ENCODE measurements around the gene P3R3URF. TPM values are rescaled to one million over a fixed set of nuclear protein-coding genes. Genes with fewer than 3 reads are reported as not detected.

The P3R3URF gene
- total RNA-seq, 2 donors from 2014 or later, result not detected

- Histone ChIP-seq H3K9ac (ENCODE audit: extremely low read depth, low read length, poor library complexity, severe bottlenecking) (no peak overlapping the region), H3K27me3 (ENCODE audit: control insufficient read depth, insufficient read depth, low read length, poor library complexity, severe bottlenecking) (no peaks in the 10 kb centered on the region), H3K9me3 (ENCODE audit: control insufficient read depth, low read length) (no peaks in the 10 kb centered on the region), H3K4me1 (ENCODE audit: control insufficient read depth, insufficient read depth, low read length) (no peaks in the 10 kb centered on the region), H3K27ac (ENCODE audit: low read depth, low read length) (no peak overlapping the region), H3K4me3 (ENCODE audit: low read length) (no peak overlapping the region), H3K36me3 (ENCODE audit: control insufficient read depth, insufficient read depth, low read length) (no peaks in the 10 kb centered on the region)
- no peak for TF ChIP-seq CTCF (conservative IDR thresholded peaks at IDR 0.05)
- WGBS, 2 experiments (ENCODE audit: insufficient coverage in 1 of 2, insufficient read length in 1 of 2), result 45% methylated on average over 3 of the region's 4 CpGs; no CpG with 5 or more reads in 1 of the 2 experiments
- Mint-ChIP-seq H3K4me1 (no peaks in the 10 kb centered on the region), H3K36me3 (ENCODE audit: low read depth) (no peaks in the 10 kb centered on the region), H3K4me3 (no peak overlapping the region), H3K27ac (no peak overlapping the region), H3K27me3 (ENCODE audit: insufficient read depth) (peaks cover 22% of the 10 kb centered on the region), H3K9me3 (no peaks in the 10 kb centered on the region)
- peak; percentile 59 for DNase-seq
Observed at GRCh38 chr1:46173361-46173856, 2.9 kb downstream of the P3R3URF start.

GRCh38 chr1:46172321-46172720 is 4.0 kb downstream of the P3R3URF start:
- Mint-ChIP-seq H3K4me3 (no peak overlapping the region), H3K36me3 (ENCODE audit: low read depth) (no peaks in the 10 kb centered on the region), H3K27ac (no peak overlapping the region), H3K9me3 (no peaks in the 10 kb centered on the region), H3K27me3 (ENCODE audit: insufficient read depth) (peaks cover 33% of the 10 kb centered on the region), H3K4me1 (no peaks in the 10 kb centered on the region)
- 90 to 92% methylated on average over 4 of the region's 4 CpGs for WGBS, 2 experiments (ENCODE audit: insufficient coverage in 1 of 2, insufficient read length in 1 of 2)
- Histone ChIP-seq H3K4me3 (ENCODE audit: low read length) (no peak overlapping the region), H3K27me3 (ENCODE audit: control insufficient read depth, insufficient read depth, low read length, poor library complexity, severe bottlenecking) (no peaks in the 10 kb centered on the region), H3K4me1 (ENCODE audit: control insufficient read depth, insufficient read depth, low read length) (no peaks in the 10 kb centered on the region), H3K36me3 (ENCODE audit: control insufficient read depth, insufficient read depth, low read length) (no peaks in the 10 kb centered on the region), H3K27ac (ENCODE audit: low read depth, low read length) (no peak overlapping the region), H3K9me3 (ENCODE audit: control insufficient read depth, low read length) (no peaks in the 10 kb centered on the region), H3K9ac (ENCODE audit: extremely low read depth, low read length, poor library complexity, severe bottlenecking) (no peak overlapping the region)
- DNase-seq, result no peak
- no peak for TF ChIP-seq CTCF (conservative IDR thresholded peaks at IDR 0.05)

GRCh38 chr1:46171871-46172270 is 4.4 kb downstream of the P3R3URF start:
- DNase-seq, result peak; percentile 71
- Histone ChIP-seq H3K4me1 (ENCODE audit: control insufficient read depth, insufficient read depth, low read length) (no peaks in the 10 kb centered on the region), H3K27me3 (ENCODE audit: control insufficient read depth, insufficient read depth, low read length, poor library complexity, severe bottlenecking) (no peaks in the 10 kb centered on the region), H3K9me3 (ENCODE audit: control insufficient read depth, low read length) (no peaks in the 10 kb centered on the region), H3K36me3 (ENCODE audit: control insufficient read depth, insufficient read depth, low read length) (no peaks in the 10 kb centered on the region), H3K27ac (ENCODE audit: low read depth, low read length) (no peak overlapping the region), H3K4me3 (ENCODE audit: low read length) (no peak overlapping the region), H3K9ac (ENCODE audit: extremely low read depth, low read length, poor library complexity, severe bottlenecking) (no peak overlapping the region)
- no peak for TF ChIP-seq CTCF (conservative IDR thresholded peaks at IDR 0.05)
- Mint-ChIP-seq H3K27me3 (ENCODE audit: insufficient read depth) (peaks cover 38% of the 10 kb centered on the region), H3K27ac (no peak overlapping the region), H3K36me3 (ENCODE audit: low read depth) (no peaks in the 10 kb centered on the region), H3K9me3 (no peaks in the 10 kb centered on the region), H3K4me1 (peaks cover 2% of the 10 kb centered on the region), H3K4me3 (no peak overlapping the region)
- WGBS, 2 experiments (ENCODE audit: insufficient coverage in 1 of 2, insufficient read length in 1 of 2), result 90 to 92% methylated on average over 2 to 6 of the region's 6 CpGs
